Ishikawa (cell line): ENCODE data around the gene MSH5.

Experiments
- CEBPB ChIP-seq: IDR thresholded peaks from 2 replicates; pipeline ENCODE4 v1.6.1; 2012
- CREB1 ChIP-seq: IDR thresholded peaks from 2 replicates; pipeline ENCODE4 v1.6.1; 2012; ENCODE audit warnings: low read depth
- EGR1 ChIP-seq: IDR thresholded peaks from 2 replicates; pipeline ENCODE4 v1.6.1; 2012
- EP300 ChIP-seq: IDR thresholded peaks from 2 replicates; pipeline ENCODE4 v1.6.1; 2012; ENCODE audit warnings: borderline replicate concordance
- FOXM1 ChIP-seq: IDR thresholded peaks from 2 replicates; pipeline ENCODE4 v1.6.1; 2012; ENCODE audit warnings: low read depth, borderline replicate concordance
- NFIC ChIP-seq: IDR thresholded peaks from 2 replicates; pipeline ENCODE4 v1.6.1; 2012
- RAD21 ChIP-seq: IDR thresholded peaks from 2 replicates; pipeline ENCODE4 v1.6.1; 2012; ENCODE audit warnings: low read depth
- REST ChIP-seq: IDR thresholded peaks from 2 replicates; pipeline ENCODE4 v1.6.1; 2012; ENCODE audit warnings: low read depth, mild to moderate bottlenecking
- TAF1 ChIP-seq: IDR thresholded peaks from 2 replicates; pipeline ENCODE4 v1.6.1; 2012; ENCODE audit warnings: low read depth, mild to moderate bottlenecking
- TCF12 ChIP-seq: IDR thresholded peaks from 2 replicates; pipeline ENCODE4 v1.6.1; 2012; ENCODE audit warnings: low read depth
- TEAD4 ChIP-seq: IDR thresholded peaks from 2 replicates; pipeline ENCODE4 v1.6.1; 2012
- YY1 ChIP-seq: IDR thresholded peaks from 2 replicates; pipeline ENCODE4 v1.6.1; 2012; ENCODE audit warnings: low read depth
- ZBTB7A ChIP-seq: IDR thresholded peaks from 2 replicates; pipeline ENCODE4 v1.6.1; 2012; ENCODE audit warnings: low read depth
- TF ChIP-seq, protein P1 (sequence below): IDR thresholded peaks from 2 replicates; pipeline ENCODE4 v1.6.1; 2012
- TF ChIP-seq, protein P2 (sequence below): IDR thresholded peaks from 2 replicates; pipeline ENCODE4 v1.6.1; 2012

MSH5 gene

GRCh38 chr6:31692353-31692752, 47.5 kb upstream of the MSH5 start:
- no peak for TF ChIP-seq TAF1
- TF ChIP-seq EGR1, result no peak
- TF ChIP-seq CREB1, result no peak

GRCh38 chr6:31692886-31693285, 46.9 kb upstream of the MSH5 start:
- TF ChIP-seq CEBPB (no peak), TCF12 (no peak), EP300 (no peak), REST (no peak), ZBTB7A (no peak), EGR1 (no peak), TEAD4 (no peak), RAD21 (no peak), NFIC (no peak), FOXM1 (no peak), YY1 (no peak), TAF1 (no peak), CREB1 (no peak)
- TF ChIP-seq, protein P1, sequence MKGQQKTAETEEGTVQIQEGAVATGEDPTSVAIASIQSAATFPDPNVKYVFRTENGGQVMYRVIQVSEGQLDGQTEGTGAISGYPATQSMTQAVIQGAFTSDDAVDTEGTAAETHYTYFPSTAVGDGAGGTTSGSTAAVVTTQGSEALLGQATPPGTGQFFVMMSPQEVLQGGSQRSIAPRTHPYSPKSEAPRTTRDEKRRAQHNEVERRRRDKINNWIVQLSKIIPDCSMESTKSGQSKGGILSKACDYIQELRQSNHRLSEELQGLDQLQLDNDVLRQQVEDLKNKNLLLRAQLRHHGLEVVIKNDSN, result no peak
- TF ChIP-seq, protein P2, sequence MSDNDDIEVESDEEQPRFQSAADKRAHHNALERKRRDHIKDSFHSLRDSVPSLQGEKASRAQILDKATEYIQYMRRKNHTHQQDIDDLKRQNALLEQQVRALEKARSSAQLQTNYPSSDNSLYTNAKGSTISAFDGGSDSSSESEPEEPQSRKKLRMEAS, result no peak

GRCh38 chr6:31693535-31693934, 46.3 kb upstream of the MSH5 start:
- TF ChIP-seq TEAD4, result no peak
- no peak for TF ChIP-seq CREB1
- no peak for TF ChIP-seq TCF12

- TF ChIP-seq ZBTB7A (no peak), CEBPB (no peak), EGR1 (no peak), YY1 (no peak), CREB1 (no peak), TEAD4 (no peak), NFIC (no peak), RAD21 (no peak)
- TF ChIP-seq, protein P1, result no peak
- TF ChIP-seq, protein P2, result no peak
Observed at GRCh38 chr6:31697555-31697954, 42.2 kb upstream of the MSH5 start.

GRCh38 chr6:31700740-31701401, 38.9 kb upstream of the MSH5 start:
- TF ChIP-seq EP300 (no peak), REST (no peak), NFIC (no peak), ZBTB7A (no peak), RAD21 (no peak)
- TF ChIP-seq, protein P2, result no peak
- TF ChIP-seq, protein P1, result no peak

DNA sequence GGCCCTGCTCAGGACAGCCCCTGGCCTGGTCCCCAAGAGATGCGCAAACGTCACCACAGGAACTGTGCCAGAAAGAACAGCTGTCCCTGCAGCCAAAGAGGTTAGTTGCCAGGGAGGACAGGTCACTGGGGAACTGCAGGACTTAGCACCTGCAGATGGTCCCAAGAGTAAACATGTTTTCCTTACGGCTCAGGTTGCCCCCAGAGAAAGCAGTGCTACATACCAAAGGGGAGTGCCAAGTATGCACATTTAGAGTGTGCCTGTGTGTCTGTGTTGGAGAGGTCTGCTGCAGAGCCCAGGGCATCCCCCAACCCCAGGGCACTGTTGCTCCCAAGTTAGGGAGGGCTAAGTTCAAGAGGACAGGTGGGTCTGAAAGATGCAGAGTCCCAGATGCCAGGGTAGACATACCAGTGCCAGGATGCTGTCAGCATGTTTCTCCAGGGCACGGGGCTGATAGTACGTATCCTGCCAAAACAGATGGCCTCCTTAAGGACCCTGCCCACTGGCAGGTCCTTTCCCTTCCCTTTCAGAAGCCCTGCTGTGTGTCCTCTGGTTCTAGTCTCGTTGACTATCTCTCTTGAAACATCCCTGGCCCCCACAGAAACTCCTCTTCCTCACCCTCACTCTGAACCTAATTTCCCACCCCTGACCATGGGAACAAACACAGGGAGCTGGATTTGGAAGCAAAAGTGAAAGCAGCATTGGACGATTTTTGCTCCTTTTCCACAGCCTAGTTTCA, 38.0 kb upstream of the MSH5 start:
- TF ChIP-seq TAF1 (no peak), TCF12 (no peak), NFIC (no peak), REST (no peak), ZBTB7A (no peak; the same call in 1 of the 2 replicates)
